HEK293 (cell line): ENCODE results near the gene MYEF2.

ENCODE experiments used
- CTCF ChIA-PET: fragments of 350-600 bp; formaldehyde crosslinking; extraction: SDS; loops from one replicate; lab custom pipeline; 2021; ENCODE audit warnings: antibody characterized with exemption; lab: Yijun Ruan, JAX
- POLR2A ChIA-PET: fragments of 300-600 bp; formaldehyde crosslinking; extraction: SDS; loops from one replicate; lab custom pipeline; 2020; ENCODE audit warnings: antibody characterized with exemption, inconsistent platforms; lab: Yijun Ruan, JAX
- H3K27ac ChIP-seq: fragments of 200-500 bp; sonication (Bioruptor generic); 2 replicates; pipeline ENCODE4 v1.5.1; 2014; ENCODE audit warnings: low read depth, low read length, control low read depth, inconsistent platforms; ENCODE audit errors: extremely low read depth
- H3K36me3 ChIP-seq, 2 experiments: fragments of 200-500 bp in 1 of 2; sonication (Bioruptor generic) in 1 of 2; 1 replicate in 1 of 2; 2 replicates in 1 of 2; pipeline ENCODE4 v1.5.1; 2014 to 2017; ENCODE audit warnings: inconsistent platforms in 2 of 2, low read length in 2 of 2; ENCODE audit not compliant: control insufficient read depth in 2 of 2, insufficient read depth in 1 of 2
- H3K4me1 ChIP-seq: fragments of 200-500 bp; sonication (Bioruptor generic); 2 replicates; pipeline ENCODE4 v1.5.1; 2014; ENCODE audit warnings: mild to moderate bottlenecking, low read length, inconsistent platforms; ENCODE audit not compliant: control insufficient read depth, insufficient read depth
- H3K4me3 ChIP-seq: 2 replicates; pipeline ENCODE4 v1.5.1; 2011; ENCODE audit warnings: low read depth, mild to moderate bottlenecking, control low read depth, low read length, moderate library complexity
- H3K9me3 ChIP-seq: fragments of 200-500 bp; sonication (Bioruptor generic); 2 replicates; pipeline ENCODE4 v1.5.1; 2014; ENCODE audit warnings: low read depth, low read length, inconsistent platforms; ENCODE audit not compliant: control insufficient read depth, insufficient read depth
- EGR2 ChIP-seq: fragments of 450-650 bp; formaldehyde crosslinking; IDR thresholded peaks from 2 replicates; pipeline ENCODE4 v1.5.1; 2016; ENCODE audit warnings: low read depth, missing biosample characterization, missing genetic modification characterization
- GLI2 ChIP-seq: fragments of 450-650 bp; formaldehyde crosslinking; IDR thresholded peaks from 2 replicates; pipeline ENCODE4; 2017; ENCODE audit warnings: missing biosample characterization, missing genetic modification characterization, low read depth, borderline replicate concordance
- OSR2 ChIP-seq: fragments of 450-650 bp; formaldehyde crosslinking; IDR thresholded peaks from 2 replicates; pipeline ENCODE4 v1.5.1; 2016; ENCODE audit warnings: missing biosample characterization, missing genetic modification characterization
- PRDM1 ChIP-seq: fragments of 450-650 bp; formaldehyde crosslinking; IDR thresholded peaks from 2 replicates; pipeline ENCODE4; 2016; ENCODE audit warnings: missing biosample characterization, missing genetic modification characterization
- SETDB1 ChIP-seq: IDR thresholded peaks from one replicate; pipeline ENCODE4 v1.6.1; 2017; ENCODE audit warnings: mild to moderate bottlenecking, low read length, moderate library complexity, mixed read lengths; ENCODE audit not compliant: insufficient read length
- ZNF132 ChIP-seq: fragments of 450-650 bp; formaldehyde crosslinking; IDR thresholded peaks from 2 replicates; pipeline ENCODE4 v1.5.1; 2017; ENCODE audit warnings: missing biosample characterization, missing genetic modification characterization, borderline replicate concordance
- ZNF2 ChIP-seq: fragments of 450-650 bp; formaldehyde crosslinking; IDR thresholded peaks from 2 replicates; pipeline ENCODE4 v1.5.1; 2016; ENCODE audit warnings: missing biosample characterization, missing genetic modification characterization
- ZNF223 ChIP-seq: fragments of 450-650 bp; formaldehyde crosslinking; IDR thresholded peaks from 2 replicates; pipeline ENCODE4 v1.5.1; 2016; ENCODE audit warnings: missing biosample characterization, missing genetic modification characterization
- ZNF24 ChIP-seq: fragments of 450-650 bp; formaldehyde crosslinking; IDR thresholded peaks from 2 replicates; pipeline ENCODE4 v1.5.1; 2016; ENCODE audit warnings: missing biosample characterization, missing genetic modification characterization
- ZNF266 ChIP-seq: fragments of 450-650 bp; formaldehyde crosslinking; IDR thresholded peaks from 2 replicates; pipeline ENCODE4 v1.5.1; 2016; ENCODE audit warnings: missing biosample characterization, missing genetic modification characterization, low read depth
- ZNF433 ChIP-seq: fragments of 450-650 bp; formaldehyde crosslinking; IDR thresholded peaks from 2 replicates; pipeline ENCODE4 v1.5.1; 2016; ENCODE audit warnings: missing biosample characterization, missing genetic modification characterization, low read depth
- ZNF473 ChIP-seq: fragments of 450-650 bp; formaldehyde crosslinking; IDR thresholded peaks from 2 replicates; pipeline ENCODE4 v1.5.1; 2017; ENCODE audit warnings: missing biosample characterization, missing genetic modification characterization
- ZNF521 ChIP-seq: fragments of 450-650 bp; formaldehyde crosslinking; IDR thresholded peaks from 2 replicates; pipeline ENCODE4 v1.5.1; 2017; ENCODE audit warnings: missing biosample characterization, mild to moderate bottlenecking, missing genetic modification characterization
- ZNF600 ChIP-seq: fragments of 450-650 bp; formaldehyde crosslinking; IDR thresholded peaks from 2 replicates; pipeline ENCODE4 v1.5.1; 2016; ENCODE audit warnings: missing biosample characterization, missing genetic modification characterization
- ZNF626 ChIP-seq: fragments of 450-650 bp; sonication (Bioruptor Pico); formaldehyde crosslinking; IDR thresholded peaks from 2 replicates; pipeline ENCODE4 v1.5.1; 2018; ENCODE audit warnings: missing biosample characterization, missing genetic modification characterization, inconsistent platforms
- ZNF654 ChIP-seq: fragments of 450-650 bp; formaldehyde crosslinking; IDR thresholded peaks from 2 replicates; pipeline ENCODE4 v1.5.1; 2016; ENCODE audit warnings: low read depth, missing biosample characterization, missing genetic modification characterization
- ZNF768 ChIP-seq: fragments of 450-650 bp; formaldehyde crosslinking; IDR thresholded peaks from 2 replicates; pipeline ENCODE4 v1.5.1; 2018; ENCODE audit warnings: missing biosample characterization, mild to moderate bottlenecking, missing genetic modification characterization
- ZNF777 ChIP-seq: fragments of 450-650 bp; formaldehyde crosslinking; IDR thresholded peaks from 2 replicates; pipeline ENCODE4 v1.5.1; 2017; ENCODE audit warnings: missing biosample characterization, missing genetic modification characterization, borderline replicate concordance
- ZNF785 ChIP-seq: fragments of 450-650 bp; formaldehyde crosslinking; IDR thresholded peaks from 2 replicates; pipeline ENCODE4 v1.5.1; 2016; ENCODE audit warnings: missing biosample characterization, missing genetic modification characterization
- TF ChIP-seq, protein P1 (sequence below): fragments of 450-650 bp; formaldehyde crosslinking; IDR thresholded peaks from 2 replicates; pipeline ENCODE4 v1.5.1; 2016; ENCODE audit warnings: missing biosample characterization, missing genetic modification characterization, borderline replicate concordance
- TF ChIP-seq, protein P2 (sequence below): fragments of 450-650 bp; formaldehyde crosslinking; IDR thresholded peaks from 2 replicates; pipeline ENCODE4 v1.5.1; 2016; ENCODE audit warnings: missing biosample characterization, missing genetic modification characterization
- TF ChIP-seq, protein P3 (sequence below): fragments of 450-650 bp; formaldehyde crosslinking; IDR thresholded peaks from 2 replicates; pipeline ENCODE4 v1.5.1; 2016; ENCODE audit warnings: missing biosample characterization, missing genetic modification characterization
- TF ChIP-seq, protein P4 (sequence below): fragments of 450-650 bp; formaldehyde crosslinking; conservative IDR thresholded peaks from 2 replicates; pipeline ENCODE4 v1.5.1; 2016; ENCODE audit warnings: low read depth, missing biosample characterization, missing genetic modification characterization
- TF ChIP-seq, protein P5 (sequence below): fragments of 450-650 bp; formaldehyde crosslinking; IDR thresholded peaks from 2 replicates; pipeline ENCODE4 v1.5.1; 2017; ENCODE audit warnings: missing biosample characterization, mild to moderate bottlenecking, missing genetic modification characterization, moderate library complexity

MYEF2 gene

DNA sequence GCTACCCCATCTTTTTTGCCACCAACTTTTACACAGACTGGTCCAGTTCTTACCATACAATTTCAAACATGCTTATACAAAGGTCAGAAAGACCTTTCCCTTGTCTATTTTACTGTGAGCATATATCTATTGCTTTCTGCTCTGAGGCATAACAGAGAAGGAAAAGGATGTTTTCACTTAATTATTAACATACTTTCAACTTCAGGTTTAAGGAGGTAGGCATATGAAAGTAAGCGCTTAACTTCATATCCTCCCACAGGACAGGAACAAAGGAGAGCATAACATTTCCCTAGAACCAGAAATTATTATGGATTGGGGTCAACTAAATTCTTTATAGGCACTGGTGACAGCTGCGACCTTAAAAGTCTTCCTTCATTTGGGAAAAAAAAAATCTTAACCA lies 1.1 kb downstream of the MYEF2 start (continued):
- TF ChIP-seq, protein P1, sequence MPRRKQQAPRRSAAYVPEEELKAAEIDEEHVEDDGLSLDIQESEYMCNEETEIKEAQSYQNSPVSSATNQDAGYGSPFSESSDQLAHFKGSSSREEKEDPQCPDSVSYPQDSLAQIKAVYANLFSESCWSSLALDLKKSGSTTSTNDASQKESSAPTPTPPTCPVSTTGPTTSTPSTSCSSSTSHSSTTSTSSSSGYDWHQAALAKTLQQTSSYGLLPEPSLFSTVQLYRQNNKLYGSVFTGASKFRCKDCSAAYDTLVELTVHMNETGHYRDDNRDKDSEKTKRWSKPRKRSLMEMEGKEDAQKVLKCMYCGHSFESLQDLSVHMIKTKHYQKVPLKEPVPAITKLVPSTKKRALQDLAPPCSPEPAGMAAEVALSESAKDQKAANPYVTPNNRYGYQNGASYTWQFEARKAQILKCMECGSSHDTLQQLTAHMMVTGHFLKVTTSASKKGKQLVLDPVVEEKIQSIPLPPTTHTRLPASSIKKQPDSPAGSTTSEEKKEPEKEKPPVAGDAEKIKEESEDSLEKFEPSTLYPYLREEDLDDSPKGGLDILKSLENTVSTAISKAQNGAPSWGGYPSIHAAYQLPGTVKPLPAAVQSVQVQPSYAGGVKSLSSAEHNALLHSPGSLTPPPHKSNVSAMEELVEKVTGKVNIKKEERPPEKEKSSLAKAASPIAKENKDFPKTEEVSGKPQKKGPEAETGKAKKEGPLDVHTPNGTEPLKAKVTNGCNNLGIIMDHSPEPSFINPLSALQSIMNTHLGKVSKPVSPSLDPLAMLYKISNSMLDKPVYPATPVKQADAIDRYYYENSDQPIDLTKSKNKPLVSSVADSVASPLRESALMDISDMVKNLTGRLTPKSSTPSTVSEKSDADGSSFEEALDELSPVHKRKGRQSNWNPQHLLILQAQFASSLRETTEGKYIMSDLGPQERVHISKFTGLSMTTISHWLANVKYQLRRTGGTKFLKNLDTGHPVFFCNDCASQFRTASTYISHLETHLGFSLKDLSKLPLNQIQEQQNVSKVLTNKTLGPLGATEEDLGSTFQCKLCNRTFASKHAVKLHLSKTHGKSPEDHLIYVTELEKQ: no peak
- TF ChIP-seq ZNF266 (no peak), EGR2 (tag by site-specific recombination) (no peak), OSR2 (tag by site-specific recombination) (no peak), ZNF521 (tag by site-specific recombination) (no peak), ZNF785 (tag by site-specific recombination) (no peak), ZNF768 (tag by site-specific recombination) (no peak), ZNF600 (tag by site-specific recombination) (no peak)

DNA sequence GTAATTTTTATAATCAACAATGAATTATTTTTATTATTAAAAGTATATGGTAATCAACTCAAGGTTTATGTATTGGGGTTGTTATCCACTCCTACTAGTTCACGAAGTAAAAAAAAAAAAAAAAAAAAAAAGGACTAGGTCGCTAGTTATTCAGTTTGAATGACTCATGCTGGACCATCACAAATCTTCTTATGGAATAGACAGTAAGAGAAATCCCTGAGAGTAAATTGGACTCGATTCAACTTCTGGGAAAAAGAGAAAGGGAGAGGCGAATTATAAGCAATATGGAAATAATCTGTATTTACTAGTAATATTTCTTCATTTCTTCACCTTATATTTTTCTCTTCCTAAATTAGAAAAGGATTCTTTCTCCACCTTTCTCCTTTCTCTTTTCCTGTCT lies 2.0 kb downstream of the MYEF2 start:
- no peaks in the 10 kb centered on the region; the same call in 1 of the 2 replicates for H3K9me3 ChIP-seq
- H3K4me1 ChIP-seq: no peaks in the 10 kb centered on the region
- H3K36me3 ChIP-seq: no peaks in the 10 kb centered on the region
- POLR2A ChIA-PET: no interaction called here
- H3K27ac ChIP-seq: no peak overlapping the region
- H3K4me3 ChIP-seq: no peak overlapping the region
- CTCF ChIA-PET: no interaction called here
- TF ChIP-seq SETDB1 (no peak), ZNF626 (tag by site-specific recombination) (no peak), ZNF777 (no peak), GLI2 (tag by site-specific recombination) (no peak), ZNF223 (tag by site-specific recombination) (no peak), PRDM1 (tag by site-specific recombination) (no peak), ZNF473 (tag by site-specific recombination) (no peak), ZNF24 (tag by site-specific recombination) (no peak), ZNF2 (no peak), ZNF654 (tag by site-specific recombination) (no peak), ZNF433 (tag by site-specific recombination) (no peak), ZNF132 (tag by site-specific recombination) (no peak)
- TF ChIP-seq, protein P2, sequence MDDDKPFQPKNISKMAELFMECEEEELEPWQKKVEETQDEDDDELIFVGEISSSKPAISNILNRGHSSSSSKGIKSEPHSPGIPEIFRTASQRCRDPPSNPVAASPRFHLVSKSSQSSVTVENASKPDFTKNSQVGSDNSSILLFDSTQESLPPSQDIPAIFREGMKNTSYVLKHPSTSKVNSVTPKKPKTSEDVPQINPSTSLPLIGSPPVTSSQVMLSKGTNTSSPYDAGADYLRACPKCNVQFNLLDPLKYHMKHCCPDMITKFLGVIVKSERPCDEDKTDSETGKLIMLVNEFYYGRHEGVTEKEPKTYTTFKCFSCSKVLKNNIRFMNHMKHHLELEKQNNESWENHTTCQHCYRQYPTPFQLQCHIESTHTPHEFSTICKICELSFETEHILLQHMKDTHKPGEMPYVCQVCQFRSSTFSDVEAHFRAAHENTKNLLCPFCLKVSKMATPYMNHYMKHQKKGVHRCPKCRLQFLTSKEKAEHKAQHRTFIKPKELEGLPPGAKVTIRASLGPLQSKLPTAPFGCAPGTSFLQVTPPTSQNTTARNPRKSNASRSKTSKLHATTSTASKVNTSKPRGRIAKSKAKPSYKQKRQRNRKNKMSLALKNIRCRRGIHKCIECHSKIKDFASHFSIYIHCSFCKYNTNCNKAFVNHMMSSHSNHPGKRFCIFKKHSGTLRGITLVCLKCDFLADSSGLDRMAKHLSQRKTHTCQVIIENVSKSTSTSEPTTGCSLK (tag by site-specific recombination): no peak
- TF ChIP-seq, protein P3, sequence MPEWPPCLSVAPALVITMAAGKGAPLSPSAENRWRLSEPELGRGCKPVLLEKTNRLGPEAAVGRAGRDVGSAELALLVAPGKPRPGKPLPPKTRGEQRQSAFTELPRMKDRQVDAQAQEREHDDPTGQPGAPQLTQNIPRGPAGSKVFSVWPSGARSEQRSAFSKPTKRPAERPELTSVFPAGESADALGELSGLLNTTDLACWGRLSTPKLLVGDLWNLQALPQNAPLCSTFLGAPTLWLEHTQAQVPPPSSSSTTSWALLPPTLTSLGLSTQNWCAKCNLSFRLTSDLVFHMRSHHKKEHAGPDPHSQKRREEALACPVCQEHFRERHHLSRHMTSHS (tag by site-specific recombination): no peak
- TF ChIP-seq, protein P4, sequence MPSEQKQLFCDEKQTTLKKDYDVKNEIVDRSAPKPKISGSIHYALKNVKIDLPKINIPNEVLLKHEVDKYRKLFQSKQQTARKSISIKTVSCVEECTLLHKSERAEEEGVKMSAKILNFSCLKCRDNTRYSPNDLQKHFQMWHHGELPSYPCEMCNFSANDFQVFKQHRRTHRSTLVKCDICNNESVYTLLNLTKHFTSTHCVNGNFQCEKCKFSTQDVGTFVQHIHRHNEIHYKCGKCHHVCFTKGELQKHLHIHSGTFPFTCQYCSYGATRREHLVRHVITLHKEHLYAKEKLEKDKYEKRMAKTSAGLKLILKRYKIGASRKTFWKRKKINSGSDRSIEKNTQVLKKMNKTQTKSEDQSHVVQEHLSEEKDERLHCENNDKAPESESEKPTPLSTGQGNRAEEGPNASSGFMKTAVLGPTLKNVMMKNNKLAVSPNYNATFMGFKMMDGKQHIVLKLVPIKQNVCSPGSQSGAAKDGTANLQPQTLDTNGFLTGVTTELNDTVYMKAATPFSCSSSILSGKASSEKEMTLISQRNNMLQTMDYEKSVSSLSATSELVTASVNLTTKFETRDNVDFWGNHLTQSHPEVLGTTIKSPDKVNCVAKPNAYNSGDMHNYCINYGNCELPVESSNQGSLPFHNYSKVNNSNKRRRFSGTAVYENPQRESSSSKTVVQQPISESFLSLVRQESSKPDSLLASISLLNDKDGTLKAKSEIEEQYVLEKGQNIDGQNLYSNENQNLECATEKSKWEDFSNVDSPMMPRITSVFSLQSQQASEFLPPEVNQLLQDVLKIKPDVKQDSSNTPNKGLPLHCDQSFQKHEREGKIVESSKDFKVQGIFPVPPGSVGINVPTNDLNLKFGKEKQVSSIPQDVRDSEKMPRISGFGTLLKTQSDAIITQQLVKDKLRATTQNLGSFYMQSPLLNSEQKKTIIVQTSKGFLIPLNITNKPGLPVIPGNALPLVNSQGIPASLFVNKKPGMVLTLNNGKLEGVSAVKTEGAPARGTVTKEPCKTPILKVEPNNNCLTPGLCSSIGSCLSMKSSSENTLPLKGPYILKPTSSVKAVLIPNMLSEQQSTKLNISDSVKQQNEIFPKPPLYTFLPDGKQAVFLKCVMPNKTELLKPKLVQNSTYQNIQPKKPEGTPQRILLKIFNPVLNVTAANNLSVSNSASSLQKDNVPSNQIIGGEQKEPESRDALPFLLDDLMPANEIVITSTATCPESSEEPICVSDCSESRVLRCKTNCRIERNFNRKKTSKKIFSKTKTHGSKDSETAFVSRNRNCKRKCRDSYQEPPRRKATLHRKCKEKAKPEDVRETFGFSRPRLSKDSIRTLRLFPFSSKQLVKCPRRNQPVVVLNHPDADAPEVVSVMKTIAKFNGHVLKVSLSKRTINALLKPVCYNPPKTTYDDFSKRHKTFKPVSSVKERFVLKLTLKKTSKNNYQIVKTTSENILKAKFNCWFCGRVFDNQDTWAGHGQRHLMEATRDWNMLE (tag by site-specific recombination): no peak
- TF ChIP-seq, protein P5, sequence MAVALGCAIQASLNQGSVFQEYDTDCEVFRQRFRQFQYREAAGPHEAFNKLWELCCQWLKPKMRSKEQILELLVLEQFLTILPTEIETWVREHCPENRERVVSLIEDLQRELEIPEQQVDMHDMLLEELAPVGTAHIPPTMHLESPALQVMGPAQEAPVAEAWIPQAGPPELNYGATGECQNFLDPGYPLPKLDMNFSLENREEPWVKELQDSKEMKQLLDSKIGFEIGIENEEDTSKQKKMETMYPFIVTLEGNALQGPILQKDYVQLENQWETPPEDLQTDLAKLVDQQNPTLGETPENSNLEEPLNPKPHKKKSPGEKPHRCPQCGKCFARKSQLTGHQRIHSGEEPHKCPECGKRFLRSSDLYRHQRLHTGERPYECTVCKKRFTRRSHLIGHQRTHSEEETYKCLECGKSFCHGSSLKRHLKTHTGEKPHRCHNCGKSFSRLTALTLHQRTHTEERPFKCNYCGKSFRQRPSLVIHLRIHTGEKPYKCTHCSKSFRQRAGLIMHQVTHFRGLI (tag by site-specific recombination): no peak
